Effector memory CD4-positive, alpha-beta T cell (primary cell): ENCODE data around the gene RNF217.
"Not testable (repeated sequence)": the region's sequence is repeated elsewhere in the genome, so short reads cannot be mapped to it uniquely, and the experiment has no call there.

Source experiments
- DNase-seq, 3 donors: peaks; one replicate each; pipeline ENCODE4 v3.0.0-alpha.2; 2020
- H3K27ac ChIP-seq: 2 replicates; pipeline ENCODE4 v1.7.0; 2013; ENCODE audit warnings: mild to moderate bottlenecking, low read length, moderate library complexity; ENCODE audit not compliant: insufficient read depth, poor library complexity, severe bottlenecking
- H3K27me3 ChIP-seq: replicated peaks from 2 replicates; pipeline ENCODE4 v1.7.0; 2013; ENCODE audit warnings: mild to moderate bottlenecking, low read length; ENCODE audit not compliant: insufficient read depth, control insufficient read depth, poor library complexity, severe bottlenecking
- H3K36me3 ChIP-seq: 2 replicates; pipeline ENCODE4 v1.7.0; 2013; ENCODE audit warnings: mild to moderate bottlenecking, low read length, moderate library complexity; ENCODE audit not compliant: control insufficient read depth, insufficient read depth
- H3K4me1 ChIP-seq: 2 replicates; pipeline ENCODE4 v1.7.0; 2013; ENCODE audit warnings: low read length, mild to moderate bottlenecking; ENCODE audit not compliant: control insufficient read depth, insufficient read depth, poor library complexity, severe bottlenecking
- H3K4me3 ChIP-seq: 2 replicates; pipeline ENCODE4 v1.7.0; 2013; ENCODE audit warnings: low read length, low read depth, mild to moderate bottlenecking; ENCODE audit not compliant: insufficient read depth, poor library complexity, severe bottlenecking
- H3K9me3 ChIP-seq: 2 replicates; pipeline ENCODE4 v1.7.0; 2013; ENCODE audit warnings: mild to moderate bottlenecking, low read length, moderate library complexity; ENCODE audit not compliant: control insufficient read depth

The RNF217 gene

GRCh38 chr6:124962639-124963415 lies 590 bp downstream of the RNF217 start:
- no peak for DNase-seq

GRCh38 chr6:124963416-124963785 lies 1.2 kb downstream of the RNF217 start:
- Histone ChIP-seq H3K9me3 (no peaks in the 10 kb centered on the region), H3K27me3 (peaks cover 8% of the 10 kb centered on the region), H3K4me1 (no peaks in the 10 kb centered on the region), H3K27ac (no peak overlapping the region), H3K36me3 (no peaks in the 10 kb centered on the region), H3K4me3 (no peak overlapping the region)
- DNase-seq: no peak

More at GRCh38 chr6:124962639-124963415, 590 bp downstream of the RNF217 start:
- Histone ChIP-seq H3K4me3 (peak overlapping the region; percentile 20), H3K27me3 (peaks cover 8% of the 10 kb centered on the region), H3K4me1 (no peaks in the 10 kb centered on the region), H3K9me3 (no peaks in the 10 kb centered on the region), H3K27ac (no peak overlapping the region), H3K36me3 (no peaks in the 10 kb centered on the region)

- Histone ChIP-seq H3K27me3 (peaks cover 8% of the 10 kb centered on the region), H3K27ac (no peak overlapping the region), H3K4me1 (no peaks in the 10 kb centered on the region), H3K36me3 (no peaks in the 10 kb centered on the region), H3K9me3 (no peaks in the 10 kb centered on the region), H3K4me3 (no peak overlapping the region)
- no peak for DNase-seq
These were observed 1.9 kb downstream of the RNF217 start for GRCh38 chr6:124963831-124964763.

- DNase-seq: no peak
- H3K9me3 ChIP-seq: no peaks in the 10 kb centered on the region
- no peaks in the 10 kb centered on the region for H3K36me3 ChIP-seq
- H3K4me1 ChIP-seq: no peaks in the 10 kb centered on the region
- no peak overlapping the region for H3K27ac ChIP-seq
- no peak overlapping the region for H3K4me3 ChIP-seq
- peaks cover 8% of the 10 kb centered on the region for H3K27me3 ChIP-seq
These were observed 2.5 kb downstream of the RNF217 start for GRCh38 chr6:124964764-124965105.

GRCh38 chr6:124965424-124965850 lies 3.2 kb downstream of the RNF217 start:
- H3K9me3 ChIP-seq, DNase-seq, H3K27ac ChIP-seq, H3K4me3 ChIP-seq, H3K27me3 ChIP-seq, H3K36me3 ChIP-seq, H3K4me1 ChIP-seq: not testable (repeated sequence)

GRCh38 chr6:124967444-124967843 lies 5.2 kb downstream of the RNF217 start:
- Histone ChIP-seq H3K36me3 (no peaks in the 10 kb centered on the region), H3K27ac (no peak overlapping the region), H3K27me3 (no peaks in the 10 kb centered on the region), H3K9me3 (no peaks in the 10 kb centered on the region), H3K4me3 (no peak overlapping the region), H3K4me1 (no peaks in the 10 kb centered on the region)
- no peak for DNase-seq

GRCh38 chr6:124968401-124968800 lies 6.2 kb downstream of the RNF217 start:
- no peaks in the 10 kb centered on the region for H3K4me1 ChIP-seq
- no peaks in the 10 kb centered on the region for H3K36me3 ChIP-seq
- no peaks in the 10 kb centered on the region for H3K27me3 ChIP-seq
- no peak overlapping the region for H3K27ac ChIP-seq
- no peak for DNase-seq
- H3K4me3 ChIP-seq: no peak overlapping the region
- H3K9me3 ChIP-seq: no peaks in the 10 kb centered on the region

- H3K27ac ChIP-seq: no peak overlapping the region
- no peaks in the 10 kb centered on the region for H3K27me3 ChIP-seq
- H3K9me3 ChIP-seq: no peaks in the 10 kb centered on the region
- H3K4me3 ChIP-seq: no peak overlapping the region
- no peaks in the 10 kb centered on the region for H3K4me1 ChIP-seq
- no peaks in the 10 kb centered on the region for H3K36me3 ChIP-seq
- DNase-seq: no peak
These were observed 8.0 kb downstream of the RNF217 start for GRCh38 chr6:124970243-124970642.

- Histone ChIP-seq H3K36me3 (no peaks in the 10 kb centered on the region), H3K4me3 (no peak overlapping the region), H3K4me1 (no peaks in the 10 kb centered on the region), H3K27ac (no peak overlapping the region), H3K9me3 (no peaks in the 10 kb centered on the region), H3K27me3 (no peaks in the 10 kb centered on the region)
- no peak for DNase-seq
These were observed 8.5 kb downstream of the RNF217 start for GRCh38 chr6:124970763-124971162.

- Histone ChIP-seq H3K27me3 (no peaks in the 10 kb centered on the region), H3K4me1 (no peaks in the 10 kb centered on the region), H3K4me3 (no peak overlapping the region), H3K9me3 (no peaks in the 10 kb centered on the region), H3K27ac (no peak overlapping the region), H3K36me3 (no peaks in the 10 kb centered on the region)
- no peak for DNase-seq
These were observed 11.5 kb downstream of the RNF217 start for GRCh38 chr6:124973780-124974179.
